ENCODE data around the gene SLC32A1. TPM values are rescaled to one million over a fixed set of nuclear protein-coding genes. Genes with fewer than 3 reads are reported as not detected.
A peak's percentile ranks its signal among the peaks of the same experiment; 100 is the strongest.

Gene SLC32A1
- total RNA-seq, 1 donor from 2014 or later: not detected

DNA sequence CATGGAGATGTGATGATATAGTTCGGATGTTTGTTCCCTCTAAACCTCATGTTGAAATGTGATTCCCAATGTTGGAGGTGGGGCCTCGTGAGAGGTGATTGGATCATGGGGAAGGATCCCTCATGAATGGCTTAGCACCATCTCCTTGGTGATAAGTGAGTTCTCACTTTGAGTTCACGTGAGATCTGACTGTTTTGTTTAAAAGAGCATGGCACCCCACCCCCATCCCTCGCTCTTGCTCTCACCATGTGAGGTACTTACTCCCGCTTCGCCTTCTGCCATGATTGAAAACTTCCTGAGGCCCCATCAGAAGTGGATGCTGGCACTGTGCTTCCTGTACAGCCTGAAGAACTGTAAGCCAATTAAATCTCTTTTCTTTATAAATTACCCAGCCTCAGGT, 10.9 kb downstream of the SLC32A1 start:
- TF ChIP-seq, protein P1, sequence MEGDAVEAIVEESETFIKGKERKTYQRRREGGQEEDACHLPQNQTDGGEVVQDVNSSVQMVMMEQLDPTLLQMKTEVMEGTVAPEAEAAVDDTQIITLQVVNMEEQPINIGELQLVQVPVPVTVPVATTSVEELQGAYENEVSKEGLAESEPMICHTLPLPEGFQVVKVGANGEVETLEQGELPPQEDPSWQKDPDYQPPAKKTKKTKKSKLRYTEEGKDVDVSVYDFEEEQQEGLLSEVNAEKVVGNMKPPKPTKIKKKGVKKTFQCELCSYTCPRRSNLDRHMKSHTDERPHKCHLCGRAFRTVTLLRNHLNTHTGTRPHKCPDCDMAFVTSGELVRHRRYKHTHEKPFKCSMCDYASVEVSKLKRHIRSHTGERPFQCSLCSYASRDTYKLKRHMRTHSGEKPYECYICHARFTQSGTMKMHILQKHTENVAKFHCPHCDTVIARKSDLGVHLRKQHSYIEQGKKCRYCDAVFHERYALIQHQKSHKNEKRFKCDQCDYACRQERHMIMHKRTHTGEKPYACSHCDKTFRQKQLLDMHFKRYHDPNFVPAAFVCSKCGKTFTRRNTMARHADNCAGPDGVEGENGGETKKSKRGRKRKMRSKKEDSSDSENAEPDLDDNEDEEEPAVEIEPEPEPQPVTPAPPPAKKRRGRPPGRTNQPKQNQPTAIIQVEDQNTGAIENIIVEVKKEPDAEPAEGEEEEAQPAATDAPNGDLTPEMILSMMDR (conservative IDR thresholded peaks at IDR 0.05; ENCODE audit: low read depth, low read length): no peak

DNA sequence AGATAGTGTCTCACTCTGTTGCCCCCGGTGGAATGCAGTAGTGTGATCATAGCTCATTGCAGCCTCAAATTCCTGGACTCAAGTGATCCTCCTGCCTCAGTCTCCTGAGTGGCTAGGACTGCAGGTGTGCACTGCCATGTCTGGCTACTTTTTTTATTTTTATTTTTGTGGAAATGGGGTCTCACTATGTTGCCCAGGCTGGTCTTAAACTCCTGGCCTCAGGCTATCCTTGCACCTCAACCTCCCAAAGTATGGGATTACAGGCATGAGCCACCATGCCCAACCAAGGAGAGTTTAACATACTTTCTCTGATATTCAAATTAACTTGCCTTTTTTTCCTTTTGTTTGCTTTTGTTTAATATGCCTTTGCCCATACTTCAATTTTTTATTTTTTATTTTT, 13.6 kb downstream of the SLC32A1 start:
- DNase-seq (ENCODE audit: low read depth): no peak
- TF ChIP-seq, protein P1 (conservative IDR thresholded peaks at IDR 0.05; ENCODE audit: low read depth, low read length): no peak
- no peak overlapping the region for H3K4me3 ChIP-seq (ENCODE audit: low read depth, low read length)

More for the DNA sequence above, 10.9 kb downstream of the SLC32A1 start:
- H3K4me3 ChIP-seq (ENCODE audit: low read depth, low read length): no peak overlapping the region
- DNase-seq (ENCODE audit: low read depth): no peak

DNA sequence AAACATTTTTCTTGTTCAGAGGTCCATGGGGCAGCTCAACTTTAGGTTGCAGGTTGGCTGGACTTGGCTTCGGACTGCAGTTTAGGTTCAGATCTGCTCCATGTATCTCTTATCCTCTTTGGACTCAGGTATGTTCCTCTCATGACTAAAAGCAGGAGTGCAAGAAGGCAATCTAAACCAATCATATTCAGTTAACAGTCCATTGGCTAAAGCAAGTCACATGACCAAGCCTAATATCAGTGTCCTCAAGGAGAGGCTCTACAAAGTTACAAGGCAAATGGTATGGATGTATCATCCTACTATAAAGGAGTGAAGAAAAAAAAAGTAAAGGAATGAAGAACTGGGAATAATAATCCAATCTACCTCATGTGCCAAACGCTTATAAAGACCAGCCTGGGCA, 21.5 kb downstream of the SLC32A1 start:
- no peak overlapping the region for H3K4me3 ChIP-seq (ENCODE audit: low read depth, low read length)
- TF ChIP-seq, protein P1 (conservative IDR thresholded peaks at IDR 0.05; ENCODE audit: low read depth, low read length): no peak
- DNase-seq (ENCODE audit: low read depth): no peak

DNA sequence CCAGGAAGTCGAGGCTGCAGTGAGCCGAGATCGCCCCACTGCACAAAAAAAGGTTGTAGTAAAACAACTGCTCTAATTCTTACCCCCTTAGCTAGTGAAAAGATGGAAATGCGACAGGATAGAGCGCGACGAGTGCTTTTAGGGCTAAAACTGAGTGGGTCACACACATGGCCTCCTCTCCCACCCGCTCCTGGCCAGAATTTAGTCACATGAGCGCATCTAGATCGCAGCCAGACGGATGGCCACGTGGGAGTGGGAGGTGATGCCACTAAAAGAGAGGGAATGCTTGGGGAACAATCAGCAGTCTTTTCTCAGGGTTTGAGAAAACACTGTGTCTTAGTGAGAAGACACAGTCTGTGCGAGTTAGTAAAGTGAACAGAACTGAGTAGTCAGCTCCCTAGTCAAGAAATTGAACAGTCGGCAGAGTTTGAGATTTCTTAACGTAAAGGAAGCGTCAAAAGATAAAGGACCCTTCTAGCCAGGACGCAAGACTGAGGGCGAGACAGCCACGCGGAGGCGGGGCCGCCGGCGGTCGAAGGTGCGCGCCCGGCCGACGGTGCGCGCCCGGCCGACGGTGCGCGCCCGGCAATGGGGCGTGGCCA, 23.3 kb downstream of the SLC32A1 start:
- H3K4me3 ChIP-seq (ENCODE audit: low read depth, low read length): peak overlapping the region; percentile 32
- DNase-seq (ENCODE audit: low read depth): no peak
- TF ChIP-seq, protein P1 (conservative IDR thresholded peaks at IDR 0.05; ENCODE audit: low read depth, low read length): no peak

DNA sequence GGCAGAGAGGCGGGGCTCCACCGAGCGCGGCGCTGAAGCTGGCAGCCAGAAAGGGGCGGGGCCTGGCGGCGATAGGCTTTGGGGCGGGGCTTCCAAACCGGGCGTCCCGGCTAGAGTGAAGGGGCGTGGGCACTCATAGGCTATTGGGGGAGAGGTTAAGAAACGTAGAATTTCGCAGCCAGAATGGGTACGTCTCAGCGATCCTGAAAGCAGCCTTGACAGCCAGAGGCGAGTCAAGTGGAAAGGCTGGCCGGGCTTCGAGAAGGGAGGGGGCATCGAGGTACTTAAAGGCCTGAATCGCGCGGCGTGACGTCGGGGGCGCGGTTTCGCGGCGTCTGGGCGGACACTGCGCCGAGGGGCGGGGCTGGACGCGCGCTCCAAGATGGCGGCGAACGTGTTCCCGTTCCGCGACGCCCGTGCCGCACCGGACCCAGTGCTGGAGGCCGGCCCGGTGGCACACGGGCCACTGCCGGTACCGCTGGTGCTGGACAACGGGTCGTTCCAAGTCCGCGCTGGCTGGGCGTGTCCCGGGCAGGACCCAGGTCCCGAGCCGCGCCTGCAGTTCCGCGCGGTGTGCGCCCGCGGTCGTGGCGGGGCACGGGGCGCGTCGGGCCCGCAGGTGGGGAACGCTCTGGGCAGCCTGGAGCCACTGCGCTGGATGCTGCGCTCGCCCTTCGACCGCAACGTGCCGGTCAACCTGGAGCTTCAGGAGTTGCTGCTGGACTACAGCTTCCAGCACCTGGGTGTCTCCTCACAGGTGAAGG, 24.0 kb downstream of the SLC32A1 start, which contains the start of gene ACTR5:
Gene ACTR5, plus strand, starts transcription at position 364 of the 764 bp plus-strand sequence. Its CDS starts 19 bp downstream, at position 383.
- peak within 1 kb of the TSS; percentile 70 for H3K4me3 ChIP-seq (ENCODE audit: low read depth, low read length)
- TF ChIP-seq, protein P1 (conservative IDR thresholded peaks at IDR 0.05; ENCODE audit: low read depth, low read length): no peak
- peak; percentile 41 for DNase-seq (ENCODE audit: low read depth)

DNA sequence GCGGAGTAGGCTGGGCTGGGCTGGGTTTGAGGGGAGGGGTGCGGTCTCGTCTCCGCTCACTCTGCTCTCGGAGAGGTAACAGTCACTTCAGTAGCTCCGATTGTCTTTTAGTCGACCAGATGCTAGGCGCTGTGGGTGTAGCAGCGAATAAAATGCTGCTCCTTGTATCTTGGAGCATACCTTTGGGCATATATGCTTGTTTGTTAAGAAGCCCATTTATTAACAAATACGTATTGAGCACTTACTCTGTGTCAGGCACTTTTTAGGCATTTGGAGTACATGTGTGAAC, 24.5 kb downstream of the SLC32A1 start:
- TF ChIP-seq, protein P1 (conservative IDR thresholded peaks at IDR 0.05; ENCODE audit: low read depth, low read length): no peak
- peak overlapping the region; percentile 70 for H3K4me3 ChIP-seq (ENCODE audit: low read depth, low read length)
- no peak for DNase-seq (ENCODE audit: low read depth)
